ENCODE data around the gene TIMM17B.
"Not testable (repeated sequence)": the region's sequence is repeated elsewhere in the genome, so short reads cannot be mapped to it uniquely, and the experiment has no call there.

TIMM17B gene

GRCh38 chrX:48893556-48894348, 3.8 kb downstream of the TIMM17B start:
- no peak for DNase-seq

DNA sequence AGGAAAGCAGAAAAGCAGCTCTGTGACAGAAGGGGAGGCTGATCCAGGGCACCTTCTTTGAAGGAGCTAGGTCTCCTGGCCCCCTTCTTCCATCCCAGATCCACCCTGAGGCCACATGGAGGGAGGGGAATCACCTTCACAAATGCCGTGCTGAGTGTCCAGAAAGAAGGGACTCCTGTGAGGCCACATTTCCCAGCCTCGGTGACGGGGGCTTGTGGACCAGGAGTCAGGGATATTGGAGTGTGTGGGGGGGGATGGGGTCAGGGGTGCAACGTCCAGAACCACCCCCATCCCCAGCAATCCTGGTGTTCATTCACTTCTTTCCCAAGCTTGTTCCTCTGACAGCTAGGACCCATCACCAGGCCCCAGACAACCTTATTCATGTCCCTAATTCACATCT, 4.7 kb downstream of the TIMM17B start:
- DNase-seq: no peak

- DNase-seq: peak; percentile 80
Observed at GRCh38 chrX:48891402-48892288, 5.9 kb downstream of the TIMM17B start.

- no peak for DNase-seq
Observed at GRCh38 chrX:48890934-48891401, 6.6 kb downstream of the TIMM17B start.

DNA sequence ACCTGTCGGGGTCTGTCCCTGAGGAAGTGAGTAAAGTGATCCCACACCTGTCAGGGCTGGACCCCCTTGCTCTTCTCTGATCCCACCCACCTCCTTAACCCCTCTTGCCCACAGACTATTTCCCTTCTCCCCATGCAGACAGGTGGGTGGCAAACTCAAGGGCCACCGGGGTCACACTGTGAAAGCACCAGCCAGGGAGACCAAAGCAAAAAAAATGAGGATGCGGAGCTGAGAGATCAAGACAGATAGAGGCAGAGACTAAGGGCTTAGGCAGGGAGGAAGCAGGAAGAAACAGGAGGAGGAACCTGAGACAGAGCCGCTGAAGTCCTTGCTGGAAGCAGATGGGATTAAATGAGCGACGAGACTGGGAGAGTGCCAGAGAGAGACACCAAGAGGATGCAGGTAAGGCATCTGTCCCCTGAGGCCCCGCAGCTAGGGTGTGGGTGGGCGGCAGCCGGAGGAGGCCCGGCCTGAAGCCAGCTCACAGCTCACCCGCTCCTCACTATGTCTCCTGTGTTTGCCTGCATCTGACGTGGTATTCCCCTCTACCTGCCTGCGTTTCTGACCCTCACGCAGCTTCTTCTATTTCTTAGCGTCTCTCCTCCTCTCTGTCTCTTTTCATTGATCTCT, 7.2 kb downstream of the TIMM17B start:
- DNase-seq: no peak

DNA sequence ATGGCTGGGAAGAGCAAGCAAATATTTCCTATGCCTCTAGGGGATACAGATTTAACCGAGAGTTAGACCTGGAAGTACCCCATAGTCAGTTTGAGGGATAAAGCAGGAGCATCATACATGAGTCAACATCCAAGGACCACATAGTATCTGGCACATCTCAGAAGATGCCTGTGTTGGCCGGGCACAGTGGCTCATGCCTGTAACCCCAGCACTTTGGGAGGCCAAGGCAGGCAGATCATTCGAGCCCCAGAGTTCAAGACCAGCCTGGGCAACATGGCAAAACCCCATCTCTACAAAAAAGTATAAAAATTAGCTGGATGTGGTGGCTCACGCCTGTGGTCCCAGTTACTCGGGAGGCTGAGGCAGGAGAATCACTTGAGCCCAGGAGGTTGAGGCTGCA, 11.0 kb downstream of the TIMM17B start:
- not testable (repeated sequence) for DNase-seq

GRCh38 chrX:48883729-48884128, 13.8 kb downstream of the TIMM17B start:
- no peak for DNase-seq

- DNase-seq: not testable (repeated sequence)
Observed at GRCh38 chrX:48876944-48877343, 20.6 kb downstream of the TIMM17B start.

GRCh38 chrX:48872017-48872416, 25.6 kb downstream of the TIMM17B start:
- not testable (repeated sequence) for DNase-seq

GRCh38 chrX:48864210-48864609, 33.4 kb downstream of the TIMM17B start:
- DNase-seq: no peak

DNA sequence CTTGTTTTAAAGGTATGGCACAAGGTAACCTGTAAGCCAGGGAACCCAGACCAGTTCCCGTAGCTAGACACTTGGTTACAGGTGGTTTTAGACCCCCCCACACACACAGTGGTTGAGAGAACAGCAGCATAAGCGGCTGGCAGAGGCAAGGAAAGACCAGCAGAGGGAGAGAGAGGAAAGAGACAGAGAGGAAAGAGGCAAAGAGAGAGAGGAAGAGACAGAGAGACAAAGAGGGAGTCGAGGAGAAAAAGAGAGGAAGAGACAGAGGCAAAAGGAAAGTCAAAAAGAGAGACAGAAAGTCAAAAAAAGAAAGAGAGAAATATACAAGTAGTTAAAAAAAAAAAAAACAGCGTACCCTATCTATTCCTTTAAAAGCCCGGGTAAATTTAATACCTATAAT, 42.7 kb downstream of the TIMM17B start:
- DNase-seq: no peak

- DNase-seq: not testable (repeated sequence)
Observed at GRCh38 chrX:48854121-48854804, 43.3 kb downstream of the TIMM17B start.

GRCh38 chrX:48853494-48853893, 44.1 kb downstream of the TIMM17B start:
- not testable (repeated sequence) for DNase-seq

- DNase-seq: no peak
Observed at GRCh38 chrX:48852857-48853256, 44.7 kb downstream of the TIMM17B start.

- no peak for DNase-seq
Observed at GRCh38 chrX:48848847-48849246, 48.7 kb downstream of the TIMM17B start.

All from GDM1 (cell line).